Activated CD4-positive, alpha-beta T cell treated with anti-CD3 and anti-CD28 coated beads, Interleukin-2, amount 50 U/mL, for 16 hours (primary cell): ENCODE measurements around the gene MCUB.

ENCODE experiments used
- DNase-seq: peaks from one replicate; pipeline ENCODE4 v3.0.0-alpha.2; 2020

The MCUB gene

GRCh38 chr4:109730619-109731545 lies 170.8 kb downstream of the MCUB start:
- DNase-seq = no peak

GRCh38 chr4:109733728-109734127 lies 173.7 kb downstream of the MCUB start:
- no peak for DNase-seq

- DNase-seq = no peak
Measured at GRCh38 chr4:109735566-109736365, 175.7 kb downstream of the MCUB start.
